ENCODE results near the gene HOXD4. TPM values are rescaled to one million over a fixed set of nuclear protein-coding genes. Genes with fewer than 3 reads are reported as not detected.

The HOXD4 gene
- total RNA-seq, 1 experiment from 2014 or later = 1.4 TPM

GRCh38 chr2:176173567-176174381 is 22.4 kb downstream of the HOXD4 start:
- ATAC-seq (no peak), DNase-seq (ENCODE audit: low read depth, low spot score) (no peak)
- H3K4me3 ChIP-seq (ENCODE audit: low read depth in 2 of 2, low read length in 2 of 2) = no peak overlapping the region
- in situ Hi-C loops (cut with HindIII; ENCODE audit: low pct_unique_long_range_greater_than_20kb, low sequenced_read_pairs) = no loop called here
- BruUV-seq (replicated peaks) = no TSS peak
- H3K9me3 ChIP-seq (ENCODE audit: control insufficient read depth, insufficient read depth, low read depth, low read length) = no peaks in the 10 kb centered on the region
- no peaks in the 10 kb centered on the region for H3K36me3 ChIP-seq (ENCODE audit: control insufficient read depth, insufficient read depth, low read length)
- intact Hi-C loops (cut with micrococcal nuclease; ENCODE audit: unreplicated experiment) = no loop called here
- TF ChIP-seq, protein P1, sequence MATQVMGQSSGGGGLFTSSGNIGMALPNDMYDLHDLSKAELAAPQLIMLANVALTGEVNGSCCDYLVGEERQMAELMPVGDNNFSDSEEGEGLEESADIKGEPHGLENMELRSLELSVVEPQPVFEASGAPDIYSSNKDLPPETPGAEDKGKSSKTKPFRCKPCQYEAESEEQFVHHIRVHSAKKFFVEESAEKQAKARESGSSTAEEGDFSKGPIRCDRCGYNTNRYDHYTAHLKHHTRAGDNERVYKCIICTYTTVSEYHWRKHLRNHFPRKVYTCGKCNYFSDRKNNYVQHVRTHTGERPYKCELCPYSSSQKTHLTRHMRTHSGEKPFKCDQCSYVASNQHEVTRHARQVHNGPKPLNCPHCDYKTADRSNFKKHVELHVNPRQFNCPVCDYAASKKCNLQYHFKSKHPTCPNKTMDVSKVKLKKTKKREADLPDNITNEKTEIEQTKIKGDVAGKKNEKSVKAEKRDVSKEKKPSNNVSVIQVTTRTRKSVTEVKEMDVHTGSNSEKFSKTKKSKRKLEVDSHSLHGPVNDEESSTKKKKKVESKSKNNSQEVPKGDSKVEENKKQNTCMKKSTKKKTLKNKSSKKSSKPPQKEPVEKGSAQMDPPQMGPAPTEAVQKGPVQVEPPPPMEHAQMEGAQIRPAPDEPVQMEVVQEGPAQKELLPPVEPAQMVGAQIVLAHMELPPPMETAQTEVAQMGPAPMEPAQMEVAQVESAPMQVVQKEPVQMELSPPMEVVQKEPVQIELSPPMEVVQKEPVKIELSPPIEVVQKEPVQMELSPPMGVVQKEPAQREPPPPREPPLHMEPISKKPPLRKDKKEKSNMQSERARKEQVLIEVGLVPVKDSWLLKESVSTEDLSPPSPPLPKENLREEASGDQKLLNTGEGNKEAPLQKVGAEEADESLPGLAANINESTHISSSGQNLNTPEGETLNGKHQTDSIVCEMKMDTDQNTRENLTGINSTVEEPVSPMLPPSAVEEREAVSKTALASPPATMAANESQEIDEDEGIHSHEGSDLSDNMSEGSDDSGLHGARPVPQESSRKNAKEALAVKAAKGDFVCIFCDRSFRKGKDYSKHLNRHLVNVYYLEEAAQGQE (IDR thresholded peaks at IDR 0.05; ENCODE audit: insufficient read depth in 1 of 2, low read depth in 2 of 2, low read length in 1 of 2) = no peak
- no peak for TF ChIP-seq TCF7L2 (IDR thresholded peaks at IDR 0.05; ENCODE audit: low read depth, low read length)
- no peak for TF ChIP-seq SIN3A (IDR thresholded peaks at IDR 0.05; ENCODE audit: borderline replicate concordance, insufficient read depth, low read depth, low read length)
- no peak for TF ChIP-seq CTCF (IDR thresholded peaks at IDR 0.05)
- TF ChIP-seq POLR2AphosphoS5 (IDR thresholded peaks at IDR 0.05; ENCODE audit: low read depth, low read length) = no peak
- no peaks in the 10 kb centered on the region for H3K27me3 ChIP-seq (ENCODE audit: control insufficient read depth, insufficient read depth, low read length)
- ChIA-PET CTCF (no interaction called here), POLR2A (no interaction called here)
- H3K27ac ChIP-seq (ENCODE audit: low read length) = no peak overlapping the region
- H3K4me1 ChIP-seq (ENCODE audit: control insufficient read depth, insufficient read depth, low read length) = no peaks in the 10 kb centered on the region

- ATAC-seq (peak; percentile 35), DNase-seq (ENCODE audit: low read depth, low spot score) (no peak)
- TF ChIP-seq POLR2AphosphoS5 (IDR thresholded peaks at IDR 0.05; ENCODE audit: low read depth, low read length) (no peak), TCF7L2 (IDR thresholded peaks at IDR 0.05; ENCODE audit: low read depth, low read length) (no peak), CTCF (IDR thresholded peaks at IDR 0.05) (no peak), SIN3A (IDR thresholded peaks at IDR 0.05; ENCODE audit: borderline replicate concordance, insufficient read depth, low read depth, low read length) (no peak)
- TF ChIP-seq, protein P1 (IDR thresholded peaks at IDR 0.05; ENCODE audit: insufficient read depth in 1 of 2, low read depth in 2 of 2, low read length in 1 of 2) = no peak
- Histone ChIP-seq H3K36me3 (ENCODE audit: control insufficient read depth, insufficient read depth, low read length) (no peaks in the 10 kb centered on the region), H3K27ac (ENCODE audit: low read length) (no peak overlapping the region), H3K4me1 (ENCODE audit: control insufficient read depth, insufficient read depth, low read length) (no peaks in the 10 kb centered on the region), H3K27me3 (ENCODE audit: control insufficient read depth, insufficient read depth, low read length) (no peaks in the 10 kb centered on the region), H3K9me3 (ENCODE audit: control insufficient read depth, insufficient read depth, low read depth, low read length) (no peaks in the 10 kb centered on the region), H3K4me3 (ENCODE audit: low read depth in 2 of 2, low read length in 2 of 2) (peak overlapping the region in 1 of 2 experiments; percentile 30; a peak in 2 of 4 replicates)
- ChIA-PET CTCF (no interaction called here), POLR2A (no interaction called here)
- no TSS peak for BruUV-seq (replicated peaks)
- in situ Hi-C loops (cut with HindIII; ENCODE audit: low pct_unique_long_range_greater_than_20kb, low sequenced_read_pairs) = no loop called here
- intact Hi-C loops (cut with micrococcal nuclease; ENCODE audit: unreplicated experiment) = no loop called here
Measured at GRCh38 chr2:176174382-176174823, 23.1 kb downstream of the HOXD4 start.
